DND-41 (cell line): ENCODE measurements around the gene FRYL.

Experiments
- CTCF ChIP-seq: IDR thresholded peaks from 2 replicates; pipeline ENCODE4 v1.5.1; 2012; ENCODE audit warnings: borderline replicate concordance, low read length, moderate library complexity, mild to moderate bottlenecking; ENCODE audit not compliant: poor library complexity, severe bottlenecking; ENCODE audit errors: extremely low read depth
- EZH2 ChIP-seq: IDR thresholded peaks from 3 replicates; pipeline ENCODE4 v1.6.1; 2012; ENCODE audit warnings: borderline replicate concordance, low read depth, mild to moderate bottlenecking, moderate library complexity, low read length, inconsistent platforms; ENCODE audit not compliant: severe bottlenecking

- TF ChIP-seq CTCF (no peak), EZH2 (no peak)
Measured at GRCh38 chr4:48504352-48504751, 275.7 kb downstream of the FRYL start.
